Osteoblast (primary cell): Measurements from ENCODE around the gene GNAT2. TPM values are rescaled to one million over a fixed set of nuclear protein-coding genes. Genes with fewer than 3 reads are reported as not detected.

ENCODE experiments used
- DNase-seq: peaks from one replicate; pipeline ENCODE4 v3.0.0; 2011; ENCODE audit warnings: low spot score, mixed read lengths; ENCODE audit not compliant: insufficient read length; ENCODE audit errors: missing footprints
- H2AFZ ChIP-seq: 2 replicates; pipeline ENCODE4 v1.6.0; 2011; ENCODE audit warnings: mild to moderate bottlenecking, low read length
- H3K27ac ChIP-seq: 2 replicates; pipeline ENCODE4 v1.5.1; 2011; ENCODE audit warnings: mild to moderate bottlenecking, low read depth, low read length, moderate library complexity
- H3K27me3 ChIP-seq: 2 replicates; pipeline ENCODE4 v1.6.0; 2012; ENCODE audit warnings: mild to moderate bottlenecking, control low read depth, inconsistent platforms, low read length, moderate library complexity; ENCODE audit not compliant: insufficient read depth
- H3K36me3 ChIP-seq: 2 replicates; pipeline ENCODE4 v1.5.1; 2011; ENCODE audit warnings: mild to moderate bottlenecking, low read length, control low read depth, moderate library complexity; ENCODE audit not compliant: insufficient read depth
- H3K4me1 ChIP-seq: 2 replicates; pipeline ENCODE4 v1.5.1; 2011; ENCODE audit warnings: mild to moderate bottlenecking, low read length, control low read depth, moderate library complexity; ENCODE audit not compliant: insufficient read depth
- H3K4me2 ChIP-seq: 2 replicates; pipeline ENCODE4 v1.6.0; 2011; ENCODE audit warnings: mild to moderate bottlenecking, low read length; ENCODE audit not compliant: insufficient read depth
- H3K4me3 ChIP-seq: fragments of 200-600 bp; sonication (generic); 3 replicates; pipeline ENCODE4 v1.5.1; 2012; ENCODE audit warnings: mild to moderate bottlenecking, low read length, inconsistent platforms; ENCODE audit not compliant: insufficient read depth
- H3K79me2 ChIP-seq: 2 replicates; pipeline ENCODE4 v1.6.0; 2012; ENCODE audit warnings: mild to moderate bottlenecking, low read length, control low read depth, inconsistent platforms; ENCODE audit not compliant: insufficient read depth
- H3K9me3 ChIP-seq: 2 replicates; pipeline ENCODE4 v1.5.1; 2011; ENCODE audit warnings: low read depth, low read length, control low read depth
- H4K20me1 ChIP-seq: 2 replicates; pipeline ENCODE4 v1.6.0; 2012; ENCODE audit warnings: mild to moderate bottlenecking, low read length, control low read depth; ENCODE audit not compliant: insufficient read depth
- CTCF ChIP-seq: IDR thresholded peaks from 2 replicates; pipeline ENCODE4 v1.5.1; 2011; ENCODE audit warnings: mild to moderate bottlenecking, low read depth, low read length, moderate library complexity; ENCODE audit errors: extremely low read depth
- total RNA-seq: library from RNA; depleted of rRNA; stranded (reverse); fragments of >200 nt; gene quantifications from 2 replicates; pipeline ENCODE4 v1.2.3, GENCODE V29; 2012

The GNAT2 gene
- total RNA-seq, 1 donor: 0.72 TPM

GRCh38 chr1:109567877-109568672 is 51.3 kb downstream of the GNAT2 start:
- DNase-seq: no peak
- no peaks in the 10 kb centered on the region for H3K9me3 ChIP-seq
- H4K20me1 ChIP-seq: peaks cover 66% of the 10 kb centered on the region
- no peak overlapping the region for H3K4me3 ChIP-seq
- peaks cover 9% of the 10 kb centered on the region for H3K4me1 ChIP-seq
- H3K79me2 ChIP-seq: peaks cover 99% of the 10 kb centered on the region
- no peak overlapping the region for H3K4me2 ChIP-seq
- no peaks in the 10 kb centered on the region for H3K27me3 ChIP-seq
- no peak overlapping the region for H3K27ac ChIP-seq
- TF ChIP-seq CTCF: no peak
- no peak overlapping the region for H2AFZ ChIP-seq
- H3K36me3 ChIP-seq: no peaks in the 10 kb centered on the region

- Histone ChIP-seq H3K36me3 (no peaks in the 10 kb centered on the region), H2AFZ (no peak overlapping the region), H4K20me1 (peaks cover 68% of the 10 kb centered on the region), H3K27me3 (no peaks in the 10 kb centered on the region), H3K4me1 (peaks cover 9% of the 10 kb centered on the region), H3K4me2 (no peak overlapping the region), H3K27ac (no peak overlapping the region), H3K79me2 (peaks cover 99% of the 10 kb centered on the region), H3K4me3 (no peak overlapping the region), H3K9me3 (no peaks in the 10 kb centered on the region)
- no peak for DNase-seq
- TF ChIP-seq CTCF: no peak
These were observed 52.4 kb downstream of the GNAT2 start for GRCh38 chr1:109566982-109567381.

- H3K27ac ChIP-seq: no peak overlapping the region
- H4K20me1 ChIP-seq: peaks cover 69% of the 10 kb centered on the region
These were observed 54.2 kb downstream of the GNAT2 start for GRCh38 chr1:109565241-109565640.

More at GRCh38 chr1:109565241-109565640, 54.2 kb downstream of the GNAT2 start:
- no peak overlapping the region for H3K4me2 ChIP-seq
- no peak for TF ChIP-seq CTCF
- no peak for DNase-seq
- H3K36me3 ChIP-seq: no peaks in the 10 kb centered on the region
- H3K4me1 ChIP-seq: peaks cover 1% of the 10 kb centered on the region
- no peak overlapping the region for H2AFZ ChIP-seq
- H3K4me3 ChIP-seq: no peak overlapping the region
- H3K27me3 ChIP-seq: no peaks in the 10 kb centered on the region
- no peaks in the 10 kb centered on the region for H3K9me3 ChIP-seq
- H3K79me2 ChIP-seq: peaks cover 99% of the 10 kb centered on the region
